ENCODE measurements around the gene FGD3. TPM values are rescaled to one million over a fixed set of nuclear protein-coding genes. Genes with fewer than 3 reads are reported as not detected.
A peak's percentile ranks its signal among the peaks of the same experiment; 100 is the strongest.

FGD3 gene
- total and polyA plus RNA-seq, 2 of the 8 experiments (the other 6 are each of a cell fraction or from before 2014, with no cell fraction given) = 1.4 to 1.9 TPM

- Histone ChIP-seq H2BK12ac (ENCODE audit: low read depth, low read length) (no peak overlapping the region), H3K27ac (ENCODE audit: low read depth, low read length) (no peak overlapping the region), H4K91ac (replicated peaks; ENCODE audit: insufficient read length, low read length) (no peak overlapping the region), H2BK15ac (ENCODE audit: low read length) (peak overlapping the region; percentile 16; the same call in 1 of the 2 replicates), H3K56ac (replicated peaks; ENCODE audit: insufficient read length, low read depth, low read length) (no peak overlapping the region), H2BK5ac (ENCODE audit: low read depth, low read length) (no peak overlapping the region), H3K4me1 (replicated peaks in 1 of 4; ENCODE audit: control insufficient read depth in 3 of 4, insufficient read depth in 4 of 4, low read length in 3 of 4) (peaks cover 0 to 9% (median under 1%) of the 10 kb centered on the region in 4 experiments; a peak in 3 of 7 replicates), H3K4me3 (ENCODE audit: extremely low read depth in 1 of 4, insufficient read depth in 2 of 4, low read depth in 3 of 4, low read length in 4 of 4) (no peak overlapping the region), H4K8ac (ENCODE audit: extremely low read depth, insufficient read depth, low read length) (0 out of 2 replicates have a peak overlapping the region, but pooled peaks have one; percentile 35), H2BK120ac (replicated peaks; ENCODE audit: low read depth, low read length) (no peak overlapping the region), H3K14ac (ENCODE audit: insufficient read length) (no peak overlapping the region), H3K4ac (replicated peaks; ENCODE audit: insufficient read length, low read depth, low read length) (no peak overlapping the region), H3K4me2 (ENCODE audit: insufficient read depth in 1 of 2, low read depth in 2 of 2, low read length in 2 of 2) (no peak overlapping the region), H3K23me2 (ENCODE audit: low read depth, low read length) (no peaks in the 10 kb centered on the region), H3K27me3 (replicated peaks in 1 of 4; ENCODE audit: control insufficient read depth in 3 of 4, extremely low read depth in 1 of 4, insufficient read depth in 3 of 4, low read length in 3 of 4) (no peaks in the 10 kb centered on the region), H2AFZ (ENCODE audit: low read length) (no peak overlapping the region), H3K79me1 (ENCODE audit: low read depth, low read length) (no peaks in the 10 kb centered on the region), H2AK5ac (ENCODE audit: low read depth, low read length) (no peak overlapping the region), H3K9me3 (ENCODE audit: insufficient read depth in 2 of 2, low read depth in 1 of 2, low read length in 1 of 2) (no peaks in the 10 kb centered on the region), H2BK20ac (ENCODE audit: low read length) (no peak overlapping the region), H4K5ac (ENCODE audit: insufficient read length, low read depth, low read length) (no peak overlapping the region), H3K79me2 (ENCODE audit: control insufficient read depth in 1 of 2, insufficient read depth in 2 of 2, low read length in 2 of 2) (no peaks in the 10 kb centered on the region), H3K23ac (ENCODE audit: insufficient read length) (no peak overlapping the region), H3K36me3 (ENCODE audit: control insufficient read depth in 2 of 4, insufficient read depth in 4 of 4, low read length in 3 of 4) (no peaks in the 10 kb centered on the region), H3K9ac (replicated peaks in 1 of 4; ENCODE audit: extremely low read depth in 1 of 4, low read depth in 3 of 4, low read length in 3 of 4) (no peak overlapping the region), H4K20me1 (replicated peaks in 1 of 2; ENCODE audit: control insufficient read depth in 1 of 2, insufficient read depth in 2 of 2, low read length in 2 of 2) (no peaks in the 10 kb centered on the region), H3K18ac (ENCODE audit: extremely low read depth, low read length) (no peak overlapping the region)
- WGBS, 2 experiments (ENCODE audit: extremely low coverage in 1 of 2, insufficient coverage in 1 of 2, insufficient read length in 1 of 2, insufficient replicate concordance in 2 of 2, low coverage in 1 of 2, low lambda C conversion rate in 2 of 2, missing lambda C conversion rate in 1 of 2) = 94% methylated on average over 6 of the region's 6 CpGs; no CpG with 5 or more reads in 1 of the 2 experiments
- FAIRE-seq (no peak), DNase-seq (ENCODE audit: low read depth in 1 of 2, low spot score in 2 of 2) (no peak)
- ChIA-PET CTCF (ENCODE audit: partially characterized antibody) (no interaction called here), POLR2A (ENCODE audit: partially characterized antibody) (interaction anchor here (1.3 kb wide), 1 partner anchor 12 kb away, joined by 3 read pairs; no protein-coding TSS in a partner anchor)
- TF ChIP-seq CREB1 (IDR thresholded peaks at IDR 0.05) (no peak), RNF2 (IDR thresholded peaks at IDR 0.05; ENCODE audit: borderline replicate concordance, low read depth, low read length, missing control alignments, poor library complexity, severe bottlenecking) (no peak), SP1 (IDR thresholded peaks at IDR 0.05; ENCODE audit: low read depth, low read length) (no peak), EGR1 (IDR thresholded peaks at IDR 0.05; ENCODE audit: borderline replicate concordance, low read depth, low read length) (no peak), PHF8 (conservative IDR thresholded peaks at IDR 0.05; ENCODE audit: low read depth, low read length) (no peak), ZNF274 (IDR thresholded peaks at IDR 0.05; ENCODE audit: borderline replicate concordance, extremely low read depth, low read length) (no peak), KDM5A (IDR thresholded peaks at IDR 0.05; ENCODE audit: low read length) (no peak), CEBPB (IDR thresholded peaks at IDR 0.05; ENCODE audit: low read depth, low read length) (no peak), USF2 (IDR thresholded peaks at IDR 0.05; ENCODE audit: low read length) (no peak), CBX8 (IDR thresholded peaks at IDR 0.05; ENCODE audit: borderline replicate concordance, low read depth, low read length) (no peak)
- TF ChIP-seq, protein P1, sequence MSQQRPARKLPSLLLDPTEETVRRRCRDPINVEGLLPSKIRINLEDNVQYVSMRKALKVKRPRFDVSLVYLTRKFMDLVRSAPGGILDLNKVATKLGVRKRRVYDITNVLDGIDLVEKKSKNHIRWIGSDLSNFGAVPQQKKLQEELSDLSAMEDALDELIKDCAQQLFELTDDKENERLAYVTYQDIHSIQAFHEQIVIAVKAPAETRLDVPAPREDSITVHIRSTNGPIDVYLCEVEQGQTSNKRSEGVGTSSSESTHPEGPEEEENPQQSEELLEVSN (IDR thresholded peaks at IDR 0.05) = no peak
- TF ChIP-seq, protein P2, sequence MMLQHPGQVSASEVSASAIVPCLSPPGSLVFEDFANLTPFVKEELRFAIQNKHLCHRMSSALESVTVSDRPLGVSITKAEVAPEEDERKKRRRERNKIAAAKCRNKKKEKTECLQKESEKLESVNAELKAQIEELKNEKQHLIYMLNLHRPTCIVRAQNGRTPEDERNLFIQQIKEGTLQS (IDR thresholded peaks at IDR 0.05; ENCODE audit: insufficient read depth, low read depth, low read length) = no peak
These were observed 92.1 kb downstream of the FGD3 start for GRCh38 chr9:93039456-93039855.

All from H1 (cell line).